HG03460 (cell line): Measurements from ENCODE around the gene OR5P2.
"Not testable (repeated sequence)": the region's sequence is repeated elsewhere in the genome, so short reads cannot be mapped to it uniquely, and the experiment has no call there.

Experiments
- ATAC-seq: cut with Tn5 transposase; IDR thresholded peaks from one replicate; pipeline ENCODE4 v1.9.1; 2021; ENCODE audit not compliant: unreplicated experiment

Gene OR5P2, protein sequence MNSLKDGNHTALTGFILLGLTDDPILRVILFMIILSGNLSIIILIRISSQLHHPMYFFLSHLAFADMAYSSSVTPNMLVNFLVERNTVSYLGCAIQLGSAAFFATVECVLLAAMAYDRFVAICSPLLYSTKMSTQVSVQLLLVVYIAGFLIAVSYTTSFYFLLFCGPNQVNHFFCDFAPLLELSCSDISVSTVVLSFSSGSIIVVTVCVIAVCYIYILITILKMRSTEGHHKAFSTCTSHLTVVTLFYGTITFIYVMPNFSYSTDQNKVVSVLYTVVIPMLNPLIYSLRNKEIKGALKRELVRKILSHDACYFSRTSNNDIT

GRCh38 chr11:7796842-7797241 lies at the start of gene OR5P2:
OR5P2 (minus strand) TSS chr11:7796942; CDS start chr11:7796942, 0 bp downstream.
- no peak for ATAC-seq

DNA sequence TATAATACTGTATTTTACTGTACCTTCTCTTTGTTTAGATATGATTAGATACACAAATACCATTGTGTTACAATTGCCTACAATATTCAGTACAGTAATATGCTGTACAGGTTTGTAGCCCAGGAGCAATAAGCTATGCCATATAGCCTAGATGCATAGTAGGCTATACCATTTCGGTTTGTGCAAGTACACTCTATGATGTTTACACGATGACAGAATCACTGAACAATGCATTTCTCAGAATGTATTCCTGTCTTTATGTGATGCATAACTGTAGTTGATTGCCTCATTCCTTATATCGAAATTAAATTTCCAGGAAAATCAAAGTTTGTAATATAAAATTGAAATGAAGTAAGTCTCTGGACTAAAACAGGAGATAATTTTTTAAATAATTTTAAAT lies 49.3 kb upstream of the OR5P2 start:
- ATAC-seq = no peak

DNA sequence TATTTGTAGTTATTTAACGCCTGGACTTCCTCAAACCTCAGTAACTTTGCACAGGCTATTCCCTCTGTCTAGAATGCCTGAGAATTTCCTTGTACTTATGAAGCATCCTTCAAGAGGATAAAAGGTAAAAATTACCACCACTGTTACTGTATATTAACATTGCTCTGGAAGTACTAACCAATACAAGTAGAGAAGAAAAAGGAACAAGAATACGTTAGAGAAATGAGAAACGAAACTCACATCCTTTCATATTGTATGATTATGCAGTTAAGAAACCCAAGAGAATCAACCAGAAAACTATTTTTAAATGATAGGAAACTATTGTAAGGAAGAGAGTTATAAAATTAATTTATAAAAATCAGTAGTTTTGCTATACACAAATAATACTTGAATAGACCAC lies 48.2 kb upstream of the OR5P2 start:
- ATAC-seq = no peak

GRCh38 chr11:7844521-7844920 lies 47.8 kb upstream of the OR5P2 start:
- ATAC-seq = no peak

- no peak for ATAC-seq
Observed at GRCh38 chr11:7840578-7840977, 43.8 kb upstream of the OR5P2 start.

DNA sequence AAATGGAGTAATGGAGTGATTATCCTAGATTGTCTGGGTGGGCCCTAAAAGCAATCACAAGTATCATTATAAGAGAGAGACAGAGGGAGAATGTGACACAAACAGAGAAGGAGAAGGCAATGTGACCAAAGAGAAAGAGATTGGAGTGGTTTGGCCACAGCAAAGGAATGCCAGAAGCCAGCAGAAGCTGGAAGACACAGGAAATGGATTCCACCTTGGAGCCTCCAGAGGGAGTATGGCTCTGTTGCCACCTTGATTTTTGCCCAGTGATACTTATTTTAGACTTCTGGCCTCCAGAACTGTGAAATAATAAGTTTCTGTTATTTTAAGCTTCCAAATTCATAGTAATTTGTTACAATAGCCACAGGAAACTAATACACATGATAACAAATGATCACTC lies 36.8 kb upstream of the OR5P2 start:
- no peak for ATAC-seq

DNA sequence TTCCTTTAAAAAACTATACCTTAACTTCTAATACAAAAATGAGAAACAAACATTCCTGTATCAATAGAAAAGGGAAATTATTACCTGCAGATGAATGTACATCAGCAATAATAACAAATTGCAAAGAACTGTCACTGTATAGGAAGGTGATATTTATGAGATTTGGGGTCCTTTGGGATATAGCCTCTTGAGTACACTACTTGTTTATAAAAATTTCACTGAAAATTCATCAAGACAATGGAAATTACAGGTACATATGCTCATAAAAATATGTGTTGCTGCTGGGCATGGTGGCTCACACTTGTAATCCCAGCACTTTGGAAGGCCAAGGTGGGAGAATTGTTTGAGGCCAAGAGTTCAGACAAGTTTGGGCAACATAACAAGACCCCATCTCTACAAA lies 34.0 kb upstream of the OR5P2 start, which contains the start of gene OR5P3:
OR5P3 (minus strand) TSS at position 101 of the 400 bp plus-strand sequence.
- no peak for ATAC-seq

DNA sequence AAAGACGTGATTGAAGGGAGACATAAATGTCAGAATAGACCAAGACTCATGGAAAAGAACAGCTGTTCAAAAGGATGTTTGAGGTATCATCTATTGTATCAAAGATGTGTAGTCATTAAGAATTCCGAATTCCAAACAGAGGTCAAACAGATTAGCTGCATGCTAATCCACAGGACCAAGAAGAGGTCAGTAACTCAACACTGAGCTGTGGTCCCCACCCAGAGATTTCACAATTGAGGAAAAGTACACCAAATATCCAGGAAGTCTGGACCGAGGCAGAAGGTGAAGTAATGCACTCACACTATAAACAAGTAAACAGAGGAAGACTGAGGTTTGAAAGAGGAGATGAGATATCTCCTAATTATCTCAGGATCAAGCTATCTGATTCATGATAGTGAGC lies 29.6 kb upstream of the OR5P2 start:
- no peak for ATAC-seq

- ATAC-seq = not testable (repeated sequence)
Observed at GRCh38 chr11:7820417-7820816, 23.7 kb upstream of the OR5P2 start.

DNA sequence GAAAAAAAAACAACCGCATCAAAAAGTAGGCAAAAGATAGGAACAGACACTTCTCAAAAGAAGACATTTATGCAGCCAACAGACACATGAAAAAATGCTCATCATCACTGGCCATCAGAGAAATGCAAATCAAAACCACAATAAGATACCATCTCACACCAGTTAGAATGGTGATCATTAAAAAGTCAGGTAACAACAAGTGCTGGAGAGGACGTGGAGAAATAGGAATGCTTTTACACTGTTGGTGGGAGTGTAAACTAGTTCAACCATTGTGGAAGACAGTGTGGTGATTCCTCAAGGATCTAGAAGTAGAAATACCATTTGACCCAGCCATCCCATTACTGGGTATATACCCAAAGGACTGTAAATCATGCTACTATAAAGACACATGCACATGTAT lies 18.2 kb upstream of the OR5P2 start:
- not testable (repeated sequence) for ATAC-seq

DNA sequence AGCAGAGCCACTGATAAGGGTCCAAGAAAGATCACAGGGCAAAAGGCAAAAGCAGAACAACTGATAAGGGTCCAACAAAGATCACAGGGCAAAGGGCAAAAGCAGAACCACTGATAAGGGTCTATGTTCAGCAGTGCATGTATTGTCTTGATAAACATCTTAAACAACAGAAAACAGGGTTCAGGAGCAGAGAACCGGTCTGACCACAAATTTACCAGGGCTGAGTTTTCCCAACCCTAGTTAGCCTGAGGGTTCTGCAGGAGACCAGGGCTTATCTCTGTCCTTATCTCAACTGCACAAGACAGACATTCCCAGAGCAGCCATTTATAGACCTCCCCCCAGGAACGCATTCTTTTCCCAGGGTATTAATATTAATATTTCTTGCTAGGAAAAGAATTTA lies 13.6 kb upstream of the OR5P2 start:
- ATAC-seq = not testable (repeated sequence)

- ATAC-seq = no peak
Observed at GRCh38 chr11:7793233-7793632, 3.5 kb downstream of the OR5P2 start.

GRCh38 chr11:7787239-7787638 lies 9.5 kb downstream of the OR5P2 start:
- ATAC-seq = peak; percentile 92

GRCh38 chr11:7775689-7776088 lies 21.1 kb downstream of the OR5P2 start:
- no peak for ATAC-seq

GRCh38 chr11:7764301-7764700 lies 32.4 kb downstream of the OR5P2 start:
- ATAC-seq = not testable (repeated sequence)

DNA sequence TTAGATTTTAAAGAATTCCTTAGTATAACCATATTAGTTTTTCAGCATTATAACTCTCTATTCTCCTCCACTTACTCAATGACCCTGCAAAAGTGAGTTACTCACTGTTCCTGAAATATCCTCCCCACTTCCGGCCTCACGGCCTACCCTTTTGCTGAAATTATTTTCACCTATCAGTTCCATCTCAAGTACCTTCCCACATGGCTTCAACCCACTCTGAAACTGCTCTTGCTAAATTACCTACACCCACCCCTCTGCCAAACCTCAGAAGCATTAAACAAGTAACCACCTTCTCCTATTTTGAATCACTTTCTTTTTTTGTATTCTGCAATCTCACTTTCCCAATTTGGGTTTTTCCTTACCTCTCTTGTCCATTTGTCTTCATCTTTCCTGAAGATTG lies 37.7 kb downstream of the OR5P2 start:
- ATAC-seq = no peak

- ATAC-seq = no peak
Observed at GRCh38 chr11:7749456-7749855, 47.3 kb downstream of the OR5P2 start.
